HL-60 (cell line): ENCODE results near the gene MCU.

Experiments
- CTCF ChIP-seq: IDR thresholded peaks from one replicate; pipeline ENCODE4 v1.5.1; 2011; ENCODE audit warnings: low read length, control low read depth, inconsistent platforms; ENCODE audit not compliant: insufficient read depth
- POLR2AphosphoS5 ChIP-seq: IDR thresholded peaks from 2 replicates; pipeline ENCODE4 v1.6.1; 2012; ENCODE audit warnings: low read depth

- TF ChIP-seq CTCF, result no peak
- no peak for TF ChIP-seq POLR2AphosphoS5
Measured at GRCh38 chr10:72784551-72785351, 92.8 kb downstream of the MCU start.
